Brain microvascular endothelial cell (primary cell): ENCODE measurements around the gene RBPMS2.

Experiments used
- DNase-seq: peaks from one replicate; pipeline ENCODE4 v3.0.0-alpha.2; 2020
- H3K27ac ChIP-seq: fragments of 250-450 bp; sonication (Bioruptor Pico); 2 replicates; pipeline ENCODE4 v1.5.1; 2020; ENCODE audit warnings: mild to moderate bottlenecking, moderate library complexity
- H3K27me3 ChIP-seq: fragments of 250-450 bp; sonication (Bioruptor Pico); replicated peaks from 2 replicates; pipeline ENCODE4 v1.5.1; 2020; ENCODE audit warnings: mild to moderate bottlenecking
- H3K36me3 ChIP-seq: fragments of 250-450 bp; sonication (Bioruptor Pico); replicated peaks from 2 replicates; pipeline ENCODE4 v1.5.1; 2020; ENCODE audit warnings: mild to moderate bottlenecking
- H3K4me3 ChIP-seq: 2 replicates; pipeline ENCODE4 v1.5.1; 2011; ENCODE audit warnings: low read depth, mild to moderate bottlenecking, control low read depth, low read length, moderate library complexity
- CTCF ChIP-seq: IDR thresholded peaks from 2 replicates; pipeline ENCODE4 v1.5.1; 2011; ENCODE audit warnings: low read depth, mild to moderate bottlenecking, moderate library complexity, low read length, control low read depth, inconsistent platforms; ENCODE audit errors: missing control alignments
- in situ Hi-C: cut with HindIII; loops from 2 replicates; pipeline ENCODE4 v1.10.0; 2017; ENCODE audit warnings: low sequenced_read_pairs, low pct_ligation_motif_present

RBPMS2 gene

GRCh38 chr15:64738226-64739095 is 36.9 kb downstream of the RBPMS2 start:
- Histone ChIP-seq H3K27ac (no peak overlapping the region), H3K27me3 (no peaks in the 10 kb centered on the region), H3K36me3 (no peaks in the 10 kb centered on the region), H3K4me3 (no peak overlapping the region)
- in situ Hi-C loops = no loop called here
- no peak for TF ChIP-seq CTCF
- DNase-seq = no peak

GRCh38 chr15:64732156-64732860 is 43.1 kb downstream of the RBPMS2 start:
- TF ChIP-seq CTCF = no peak
- no peak for DNase-seq
- Histone ChIP-seq H3K27me3 (no peaks in the 10 kb centered on the region), H3K27ac (no peak overlapping the region), H3K4me3 (no peak overlapping the region), H3K36me3 (no peaks in the 10 kb centered on the region)
- in situ Hi-C loops = no loop called here

- Histone ChIP-seq H3K27ac (no peak overlapping the region), H3K36me3 (no peaks in the 10 kb centered on the region), H3K27me3 (no peaks in the 10 kb centered on the region), H3K4me3 (no peak overlapping the region)
- in situ Hi-C loops = no loop called here
- DNase-seq = no peak
- TF ChIP-seq CTCF = no peak
These were observed 43.6 kb downstream of the RBPMS2 start for GRCh38 chr15:64731805-64732151.

GRCh38 chr15:64731012-64731804 is 44.2 kb downstream of the RBPMS2 start:
- peak; percentile 53 for DNase-seq
- Histone ChIP-seq H3K27ac (no peak overlapping the region), H3K27me3 (no peaks in the 10 kb centered on the region), H3K36me3 (no peaks in the 10 kb centered on the region), H3K4me3 (no peak overlapping the region)
- peak; percentile 89 for TF ChIP-seq CTCF
- in situ Hi-C loops = no loop called here

GRCh38 chr15:64730151-64730550 is 45.2 kb downstream of the RBPMS2 start:
- DNase-seq = no peak
- Histone ChIP-seq H3K4me3 (no peak overlapping the region), H3K36me3 (no peaks in the 10 kb centered on the region), H3K27me3 (no peaks in the 10 kb centered on the region), H3K27ac (no peak overlapping the region)
- no peak for TF ChIP-seq CTCF
- in situ Hi-C loops = no loop called here
